Tibial artery (tissue), 4 donors: ENCODE data around the gene INPP5F.

ENCODE experiments used
- DNase-seq, 2 donors: peaks; one replicate each; pipeline ENCODE4 v3.0.0-alpha.2; 2019
- H3K27ac ChIP-seq, 2 donors: fragments of 200-600 bp; sonication (generic) in 1 of 2; 1 replicate in 1 of 2; 2 replicates in 1 of 2; pipeline ENCODE4 v1.5.1; 2018 to 2019; ENCODE audit warnings: mild to moderate bottlenecking in 1 of 2
- H3K27me3 ChIP-seq, 2 donors: fragments of 200-600 bp; sonication (generic) in 1 of 2; one replicate each; pipeline versions ENCODE4 v1.5.1 to v1.6.0; 2016 to 2019
- H3K36me3 ChIP-seq, 3 donors: fragments of 200-600 bp; sonication (generic) in 2 of 3; one replicate each; pipeline ENCODE4 v1.5.1; 2016 to 2019; ENCODE audit warnings: mild to moderate bottlenecking in 2 of 3
- H3K4me1 ChIP-seq, 4 donors: fragments of 200-600 bp; sonication (generic) in 2 of 4; 1 replicate in 3 of 4; 2 replicates in 1 of 4; pipeline ENCODE4 v1.5.1; 2016 to 2019
- H3K4me3 ChIP-seq, 2 donors: fragments of 200-600 bp; sonication (generic) in 1 of 2; 1 replicate in 1 of 2; 2 replicates in 1 of 2; pipeline ENCODE4 v1.5.1; 2018 to 2019; ENCODE audit warnings: mild to moderate bottlenecking in 2 of 2
- H3K9me3 ChIP-seq, 3 donors: fragments of 200-600 bp; sonication (generic) in 1 of 3; one replicate each; pipeline ENCODE4 v1.5.1; 2016 to 2019
- CTCF ChIP-seq, 2 experiments: fragments of 200-600 bp in 1 of 2; fragments of 450-650 bp in 1 of 2; IDR thresholded peaks; one replicate each; pipeline ENCODE4 v1.5.1; 2017 to 2019; ENCODE audit warnings: antibody characterized with exemption in 2 of 2, mild to moderate bottlenecking in 1 of 2, moderate library complexity in 1 of 2
- intact Hi-C: fragments of 100-400 bp; cut with DNase I; formaldehyde crosslinking; loops from one replicate; pipeline ENCODE4 v1.15.0; 2023; ENCODE audit warnings: low total_unique reads

INPP5F gene

GRCh38 chr10:119689016-119689580 is 36.8 kb upstream of the INPP5F start:
- Histone ChIP-seq H3K9me3 (no peaks in the 10 kb centered on the region), H3K36me3 (no peaks in the 10 kb centered on the region), H3K27me3 (no peaks in the 10 kb centered on the region), H3K4me1 (peaks cover 0 to 9% (median 4%) of the 10 kb centered on the region in 4 donors), H3K27ac (no peak overlapping the region), H3K4me3 (no peak overlapping the region)
- intact Hi-C loops = loop anchor here (10.0 kb wide), 1 partner anchor 166 kb away; no protein-coding TSS in a partner anchor
- no peak for TF ChIP-seq CTCF (IDR thresholded peaks at IDR 0.05)
- DNase-seq = no peak

GRCh38 chr10:119691726-119692125 is 34.1 kb upstream of the INPP5F start:
- peak in 1 of 2 donors; percentile 5 for DNase-seq
- Histone ChIP-seq H3K4me3 (no peak overlapping the region), H3K27ac (no peak overlapping the region), H3K36me3 (no peaks in the 10 kb centered on the region), H3K27me3 (peaks cover 0 to 6% of the 10 kb centered on the region in 2 donors), H3K9me3 (no peaks in the 10 kb centered on the region), H3K4me1 (peaks cover 0 to 8% (median 4%) of the 10 kb centered on the region in 4 donors)
- no peak for TF ChIP-seq CTCF (IDR thresholded peaks at IDR 0.05)
- intact Hi-C loops = no loop called here

- intact Hi-C loops = no loop called here
- no peaks in the 10 kb centered on the region for H3K36me3 ChIP-seq
- peaks cover 0 to 6% of the 10 kb centered on the region in 2 donors for H3K27me3 ChIP-seq
- no peaks in the 10 kb centered on the region for H3K9me3 ChIP-seq
- TF ChIP-seq CTCF (IDR thresholded peaks at IDR 0.05) = no peak
- no peak overlapping the region for H3K4me3 ChIP-seq
- H3K4me1 ChIP-seq = peaks cover 0 to 5% (median 0%) of the 10 kb centered on the region in 4 donors
- DNase-seq = peak in 1 of 2 donors; percentile 21
- no peak overlapping the region for H3K27ac ChIP-seq
These were observed 32.4 kb upstream of the INPP5F start for GRCh38 chr10:119693262-119693957.

GRCh38 chr10:119694608-119695007 is 31.2 kb upstream of the INPP5F start:
- peak in 1 of 2 donors; percentile 50 for DNase-seq
- intact Hi-C loops = no loop called here

GRCh38 chr10:119700321-119700954 is 25.4 kb upstream of the INPP5F start:
- no peak for TF ChIP-seq CTCF (IDR thresholded peaks at IDR 0.05)
- DNase-seq = no peak

More at GRCh38 chr10:119694608-119695007, 31.2 kb upstream of the INPP5F start:
- no peak overlapping the region for H3K27ac ChIP-seq
- TF ChIP-seq CTCF (IDR thresholded peaks at IDR 0.05) = no peak
- H3K9me3 ChIP-seq = no peaks in the 10 kb centered on the region
- H3K36me3 ChIP-seq = no peaks in the 10 kb centered on the region
- no peak overlapping the region for H3K4me3 ChIP-seq
- peaks cover 0 to 6% of the 10 kb centered on the region in 2 donors for H3K27me3 ChIP-seq
- peaks cover 0 to 5% (median 0%) of the 10 kb centered on the region in 4 donors for H3K4me1 ChIP-seq

More at GRCh38 chr10:119700321-119700954, 25.4 kb upstream of the INPP5F start:
- intact Hi-C loops = loop anchor here (5.0 kb wide), 1 partner anchor 1153 kb away; no protein-coding TSS in a partner anchor
- Histone ChIP-seq H3K4me1 (peaks cover 0 to 11% (median 0%) of the 10 kb centered on the region in 4 donors), H3K36me3 (no peaks in the 10 kb centered on the region), H3K4me3 (no peak overlapping the region), H3K27me3 (no peaks in the 10 kb centered on the region), H3K9me3 (no peaks in the 10 kb centered on the region), H3K27ac (no peak overlapping the region)
